Measurements from ENCODE around the gene PIM3. TPM values are rescaled to one million over a fixed set of nuclear protein-coding genes. Genes with fewer than 3 reads are reported as not detected.
A peak's percentile ranks its signal among the peaks of the same experiment; 100 is the strongest.

PIM3 gene
- total RNA-seq, 1 donor from 2014 or later = 185 TPM

GRCh38 chr22:49955581-49956417 lies 4.8 kb upstream of the PIM3 start:
- no peak for DNase-seq (ENCODE audit: low read depth, low spot score)

- DNase-seq (ENCODE audit: low read depth, low spot score) = no peak
Measured at GRCh38 chr22:49956418-49956770, 4.2 kb upstream of the PIM3 start.

- DNase-seq (ENCODE audit: low read depth, low spot score) = no peak
Measured at GRCh38 chr22:49956914-49957825, 3.4 kb upstream of the PIM3 start.

- DNase-seq (ENCODE audit: low read depth, low spot score) = no peak
Measured at GRCh38 chr22:49957826-49958365, 2.7 kb upstream of the PIM3 start.

GRCh38 chr22:49958366-49958921 lies 2.1 kb upstream of the PIM3 start:
- no peak for DNase-seq (ENCODE audit: low read depth, low spot score)

- no peak for DNase-seq (ENCODE audit: low read depth, low spot score)
Measured at GRCh38 chr22:49958931-49959781, 1.4 kb upstream of the PIM3 start.

- no peak for DNase-seq (ENCODE audit: low read depth, low spot score)
Measured at GRCh38 chr22:49959782-49960158, 802 bp upstream of the PIM3 start.

- no peak for DNase-seq (ENCODE audit: low read depth, low spot score)
Measured at GRCh38 chr22:49961005-49961600, 531 bp downstream of the PIM3 start.

GRCh38 chr22:49961601-49962011 lies 1.0 kb downstream of the PIM3 start:
- no peak for DNase-seq (ENCODE audit: low read depth, low spot score)

GRCh38 chr22:49962012-49962750 lies 1.6 kb downstream of the PIM3 start:
- DNase-seq (ENCODE audit: low read depth, low spot score) = peak; percentile 73

- DNase-seq (ENCODE audit: low read depth, low spot score) = no peak
Measured at GRCh38 chr22:49962751-49963646, 2.4 kb downstream of the PIM3 start.

GRCh38 chr22:49963647-49964026 lies 3.1 kb downstream of the PIM3 start:
- no peak for DNase-seq (ENCODE audit: low read depth, low spot score)

- DNase-seq (ENCODE audit: low read depth, low spot score) = no peak
Measured at GRCh38 chr22:49964136-49965090, 3.8 kb downstream of the PIM3 start.

GRCh38 chr22:49965091-49966040 lies 4.8 kb downstream of the PIM3 start:
- no peak for DNase-seq (ENCODE audit: low read depth, low spot score)

GRCh38 chr22:49966041-49966773 lies 5.6 kb downstream of the PIM3 start:
- DNase-seq (ENCODE audit: low read depth, low spot score) = no peak
